OCI-LY1 (cell line): ENCODE data around the gene MUC5AC.

ENCODE experiments used
- CTCF ChIP-seq: fragments of 200-600 bp; sonication (generic), shearing (Covaris generic); IDR thresholded peaks from 2 replicates; pipeline ENCODE4 v1.5.1; 2017; ENCODE audit warnings: mild to moderate bottlenecking, antibody characterized with exemption, low read length, moderate library complexity, mixed read lengths
- EZH2 ChIP-seq: fragments of 200-600 bp; sonication (generic), shearing (Covaris generic); IDR thresholded peaks from 2 replicates; pipeline ENCODE4 v1.8.0; 2017; ENCODE audit warnings: borderline replicate concordance, mixed run types, mild to moderate bottlenecking, antibody characterized with exemption, low read length, moderate library complexity, mixed read lengths

- no peak for TF ChIP-seq CTCF
- TF ChIP-seq EZH2 = no peak
Observed at GRCh38 chr11:1150769-1151365, 6.9 kb upstream of the MUC5AC start.
